Ishikawa (cell line): ENCODE data around the gene GAL3ST3.

ENCODE experiments used
- CEBPB ChIP-seq: IDR thresholded peaks from 2 replicates; pipeline ENCODE4 v1.6.1; 2012
- CREB1 ChIP-seq: IDR thresholded peaks from 2 replicates; pipeline ENCODE4 v1.6.1; 2012; ENCODE audit warnings: low read depth
- EGR1 ChIP-seq: IDR thresholded peaks from 2 replicates; pipeline ENCODE4 v1.6.1; 2012
- EP300 ChIP-seq: IDR thresholded peaks from 2 replicates; pipeline ENCODE4 v1.6.1; 2012; ENCODE audit warnings: borderline replicate concordance
- FOXM1 ChIP-seq: IDR thresholded peaks from 2 replicates; pipeline ENCODE4 v1.6.1; 2012; ENCODE audit warnings: low read depth, borderline replicate concordance
- NFIC ChIP-seq: IDR thresholded peaks from 2 replicates; pipeline ENCODE4 v1.6.1; 2012
- RAD21 ChIP-seq: IDR thresholded peaks from 2 replicates; pipeline ENCODE4 v1.6.1; 2012; ENCODE audit warnings: low read depth
- TAF1 ChIP-seq: IDR thresholded peaks from 2 replicates; pipeline ENCODE4 v1.6.1; 2012; ENCODE audit warnings: low read depth, mild to moderate bottlenecking
- TCF12 ChIP-seq: IDR thresholded peaks from 2 replicates; pipeline ENCODE4 v1.6.1; 2012; ENCODE audit warnings: low read depth
- TEAD4 ChIP-seq: IDR thresholded peaks from 2 replicates; pipeline ENCODE4 v1.6.1; 2012
- YY1 ChIP-seq: IDR thresholded peaks from 2 replicates; pipeline ENCODE4 v1.6.1; 2012; ENCODE audit warnings: low read depth
- ZBTB7A ChIP-seq: IDR thresholded peaks from 2 replicates; pipeline ENCODE4 v1.6.1; 2012; ENCODE audit warnings: low read depth
- TF ChIP-seq, protein P1 (sequence below): IDR thresholded peaks from 2 replicates; pipeline ENCODE4 v1.6.1; 2012
- TF ChIP-seq, protein P2 (sequence below): IDR thresholded peaks from 2 replicates; pipeline ENCODE4 v1.6.1; 2012; ENCODE audit warnings: low read depth, mild to moderate bottlenecking
- TF ChIP-seq, protein P3 (sequence below): IDR thresholded peaks from 2 replicates; pipeline ENCODE4 v1.6.1; 2012

The GAL3ST3 gene

DNA sequence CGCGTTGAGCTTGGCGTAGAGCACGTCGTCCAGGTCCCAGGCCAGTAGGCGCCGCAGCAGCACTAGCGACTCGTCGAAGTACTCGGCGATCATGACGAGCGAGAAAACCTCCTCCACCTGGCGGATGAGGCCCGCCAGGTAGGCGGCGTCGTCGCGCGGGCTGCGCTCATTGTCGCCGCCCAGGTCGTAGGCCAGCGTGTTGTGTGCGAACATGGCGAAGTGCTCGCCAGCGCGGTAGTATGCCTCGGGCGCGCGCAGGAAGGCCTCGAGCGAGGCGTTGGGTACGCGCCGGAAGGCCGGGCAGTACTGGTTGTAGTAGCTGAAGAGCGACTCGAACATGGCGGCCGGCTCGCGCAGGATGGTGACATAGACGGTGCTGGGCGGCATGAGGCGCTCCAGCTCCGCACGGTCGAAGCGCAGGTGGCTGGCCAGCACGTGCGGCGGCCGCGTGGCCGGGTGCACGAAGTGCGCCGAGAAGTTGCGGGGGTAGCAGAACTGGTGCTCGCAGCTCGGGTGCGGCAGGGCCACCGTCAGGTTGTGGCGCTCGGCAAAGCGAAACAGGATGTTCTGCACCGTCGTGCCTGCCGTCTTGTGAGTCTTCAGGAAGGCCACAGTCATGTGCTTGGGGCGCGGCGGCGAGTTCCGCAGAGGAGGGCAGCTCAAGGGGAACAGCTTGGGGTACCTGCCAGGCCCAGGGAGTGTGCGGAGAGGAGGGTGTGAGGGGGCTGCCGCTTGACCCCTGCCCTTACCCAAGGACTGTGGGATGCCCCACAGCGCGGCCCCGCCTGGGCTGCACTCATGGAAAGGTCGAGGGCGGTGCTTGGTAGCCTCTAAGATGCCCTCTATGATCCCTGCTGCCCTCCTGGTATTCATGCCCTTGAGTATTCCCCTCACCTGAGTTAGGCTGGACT, 5.7 kb downstream of the GAL3ST3 start:
- TF ChIP-seq TEAD4: no peak
- TF ChIP-seq CREB1: no peak
- TF ChIP-seq NFIC: no peak
- TF ChIP-seq YY1: no peak
- TF ChIP-seq TCF12: no peak
- TF ChIP-seq CEBPB: no peak

DNA sequence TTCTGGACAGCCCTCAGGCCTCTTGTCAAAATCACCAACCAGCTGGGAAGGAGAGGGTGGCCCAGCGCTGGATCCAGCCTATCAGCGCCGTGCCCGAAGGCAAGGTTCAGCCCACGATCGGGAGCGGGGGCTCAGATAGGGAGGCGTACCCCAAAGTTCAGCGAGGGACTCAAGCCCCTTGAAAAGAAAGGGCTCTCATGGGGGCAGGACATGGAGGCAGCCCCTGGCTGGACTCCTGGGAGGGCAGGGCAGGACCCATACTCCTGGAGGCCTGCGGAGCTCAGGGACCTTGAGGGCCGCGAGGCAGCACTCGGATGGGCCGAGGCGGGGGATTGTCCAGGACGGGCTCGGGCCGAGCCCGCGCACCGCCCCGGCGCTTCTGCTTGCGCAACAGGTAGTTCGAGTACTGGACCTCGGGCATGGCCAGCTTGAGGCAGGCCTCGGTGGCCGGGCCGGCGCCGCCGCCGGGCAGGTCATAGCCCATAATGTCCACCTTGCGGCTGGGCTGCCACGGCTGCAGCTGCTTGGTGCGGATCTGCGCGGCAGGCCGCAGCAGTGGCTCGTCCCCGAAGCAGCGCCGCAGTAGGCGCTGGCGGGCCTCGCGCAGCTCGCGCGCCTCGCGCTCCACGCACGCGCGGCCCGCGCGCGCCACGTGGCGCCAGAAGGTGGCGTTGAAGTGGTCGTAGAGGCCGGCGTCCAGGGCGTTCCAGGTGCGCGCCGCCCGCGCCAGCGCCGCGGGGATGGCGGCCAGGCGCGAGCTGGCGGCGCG, 6.5 kb downstream of the GAL3ST3 start:
- TF ChIP-seq FOXM1 (no peak), TEAD4 (no peak)
- TF ChIP-seq, protein P1, sequence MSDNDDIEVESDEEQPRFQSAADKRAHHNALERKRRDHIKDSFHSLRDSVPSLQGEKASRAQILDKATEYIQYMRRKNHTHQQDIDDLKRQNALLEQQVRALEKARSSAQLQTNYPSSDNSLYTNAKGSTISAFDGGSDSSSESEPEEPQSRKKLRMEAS: no peak

DNA sequence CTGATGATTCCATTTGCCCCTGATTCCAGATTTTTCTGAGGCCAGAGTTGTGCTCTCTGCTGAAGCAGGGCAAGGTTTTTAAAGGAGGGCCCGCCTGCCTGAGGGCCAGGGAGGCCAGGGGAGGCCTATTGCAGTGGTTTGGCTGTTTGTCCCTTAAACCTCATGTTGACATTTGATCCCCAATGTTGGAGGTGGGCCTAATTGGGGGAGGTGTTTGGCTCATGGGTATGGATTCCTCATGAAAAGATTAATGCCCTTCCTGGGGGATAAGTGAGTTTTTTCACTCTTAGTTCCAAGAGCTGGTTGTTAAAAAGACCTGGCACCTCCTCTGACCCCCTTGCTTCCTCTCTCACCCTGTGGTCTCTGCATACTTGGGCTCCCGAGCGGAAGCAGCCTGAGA, 9.2 kb downstream of the GAL3ST3 start:
- 0 out of 2 replicates have a peak, but pooled peaks have one; percentile 24 for TF ChIP-seq NFIC
- TF ChIP-seq CREB1: no peak
- TF ChIP-seq EP300: no peak

DNA sequence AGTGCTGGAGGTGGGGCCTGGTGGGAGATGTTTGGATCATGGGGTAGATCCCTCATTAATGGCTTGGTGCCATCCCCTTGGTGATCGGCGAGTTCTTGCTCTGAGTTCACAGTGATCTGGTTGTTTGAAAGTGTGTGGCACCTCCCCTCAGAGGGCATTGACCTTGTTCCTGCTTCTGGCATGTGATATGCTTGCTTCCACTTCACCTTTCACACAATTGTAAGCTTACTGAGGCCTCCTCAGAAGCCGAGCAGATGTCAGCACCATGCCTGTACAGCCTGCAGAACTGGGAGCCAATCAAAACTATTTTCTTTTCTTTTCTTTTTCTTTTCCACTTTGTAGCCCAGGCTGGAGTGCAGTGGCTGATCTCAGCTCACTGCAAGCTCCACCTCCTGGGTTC, 11.6 kb downstream of the GAL3ST3 start:
- TF ChIP-seq CREB1: no peak
- TF ChIP-seq, protein P1: no peak
- TF ChIP-seq NFIC: no peak
- no peak for TF ChIP-seq EP300
- TF ChIP-seq EGR1: no peak
- no peak for TF ChIP-seq TCF12
- no peak for TF ChIP-seq RAD21
- TF ChIP-seq, protein P2, sequence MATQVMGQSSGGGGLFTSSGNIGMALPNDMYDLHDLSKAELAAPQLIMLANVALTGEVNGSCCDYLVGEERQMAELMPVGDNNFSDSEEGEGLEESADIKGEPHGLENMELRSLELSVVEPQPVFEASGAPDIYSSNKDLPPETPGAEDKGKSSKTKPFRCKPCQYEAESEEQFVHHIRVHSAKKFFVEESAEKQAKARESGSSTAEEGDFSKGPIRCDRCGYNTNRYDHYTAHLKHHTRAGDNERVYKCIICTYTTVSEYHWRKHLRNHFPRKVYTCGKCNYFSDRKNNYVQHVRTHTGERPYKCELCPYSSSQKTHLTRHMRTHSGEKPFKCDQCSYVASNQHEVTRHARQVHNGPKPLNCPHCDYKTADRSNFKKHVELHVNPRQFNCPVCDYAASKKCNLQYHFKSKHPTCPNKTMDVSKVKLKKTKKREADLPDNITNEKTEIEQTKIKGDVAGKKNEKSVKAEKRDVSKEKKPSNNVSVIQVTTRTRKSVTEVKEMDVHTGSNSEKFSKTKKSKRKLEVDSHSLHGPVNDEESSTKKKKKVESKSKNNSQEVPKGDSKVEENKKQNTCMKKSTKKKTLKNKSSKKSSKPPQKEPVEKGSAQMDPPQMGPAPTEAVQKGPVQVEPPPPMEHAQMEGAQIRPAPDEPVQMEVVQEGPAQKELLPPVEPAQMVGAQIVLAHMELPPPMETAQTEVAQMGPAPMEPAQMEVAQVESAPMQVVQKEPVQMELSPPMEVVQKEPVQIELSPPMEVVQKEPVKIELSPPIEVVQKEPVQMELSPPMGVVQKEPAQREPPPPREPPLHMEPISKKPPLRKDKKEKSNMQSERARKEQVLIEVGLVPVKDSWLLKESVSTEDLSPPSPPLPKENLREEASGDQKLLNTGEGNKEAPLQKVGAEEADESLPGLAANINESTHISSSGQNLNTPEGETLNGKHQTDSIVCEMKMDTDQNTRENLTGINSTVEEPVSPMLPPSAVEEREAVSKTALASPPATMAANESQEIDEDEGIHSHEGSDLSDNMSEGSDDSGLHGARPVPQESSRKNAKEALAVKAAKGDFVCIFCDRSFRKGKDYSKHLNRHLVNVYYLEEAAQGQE: no peak
- TF ChIP-seq, protein P3, sequence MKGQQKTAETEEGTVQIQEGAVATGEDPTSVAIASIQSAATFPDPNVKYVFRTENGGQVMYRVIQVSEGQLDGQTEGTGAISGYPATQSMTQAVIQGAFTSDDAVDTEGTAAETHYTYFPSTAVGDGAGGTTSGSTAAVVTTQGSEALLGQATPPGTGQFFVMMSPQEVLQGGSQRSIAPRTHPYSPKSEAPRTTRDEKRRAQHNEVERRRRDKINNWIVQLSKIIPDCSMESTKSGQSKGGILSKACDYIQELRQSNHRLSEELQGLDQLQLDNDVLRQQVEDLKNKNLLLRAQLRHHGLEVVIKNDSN: no peak
- no peak for TF ChIP-seq TEAD4
- TF ChIP-seq TAF1: no peak
- no peak for TF ChIP-seq YY1
- no peak for TF ChIP-seq ZBTB7A
- no peak for TF ChIP-seq FOXM1
- TF ChIP-seq CEBPB: no peak

DNA sequence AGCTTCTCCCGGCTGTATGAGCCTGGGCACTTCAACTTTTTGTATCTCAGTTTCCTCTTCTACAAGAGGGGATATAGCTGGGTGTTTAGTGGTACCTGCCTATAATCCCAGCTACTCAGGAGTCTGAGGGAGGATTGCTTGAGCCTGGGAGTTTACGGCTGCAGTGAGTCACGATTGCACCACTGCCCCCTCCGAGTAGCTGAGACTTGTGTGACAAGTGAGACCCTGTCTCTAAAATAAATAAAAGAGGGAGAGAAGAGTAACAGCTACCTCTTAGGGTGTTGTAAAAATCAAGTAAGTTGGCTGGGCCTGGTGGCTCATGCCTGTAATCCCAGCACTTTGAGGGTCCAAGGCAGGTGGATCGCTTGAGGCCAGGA, 12.6 kb downstream of the GAL3ST3 start:
- no peak for TF ChIP-seq CREB1
- no peak for TF ChIP-seq EGR1
- TF ChIP-seq, protein P1: no peak
- no peak for TF ChIP-seq ZBTB7A
- TF ChIP-seq, protein P3: no peak
- no peak for TF ChIP-seq YY1
- TF ChIP-seq NFIC: no peak
- TF ChIP-seq EP300: no peak
- TF ChIP-seq RAD21: no peak
- no peak for TF ChIP-seq TCF12
- no peak for TF ChIP-seq TAF1
- TF ChIP-seq, protein P2: no peak
- no peak for TF ChIP-seq FOXM1
- no peak for TF ChIP-seq CEBPB
- no peak for TF ChIP-seq TEAD4
